GM21576 (cell line): Measurements from ENCODE around the gene VDAC2.
A peak's percentile ranks its signal among the peaks of the same experiment; 100 is the strongest.
"Not testable (repeated sequence)": the region's sequence is repeated elsewhere in the genome, so short reads cannot be mapped to it uniquely, and the experiment has no call there.

ENCODE experiments used
- ATAC-seq: cut with Tn5 transposase; IDR thresholded peaks from one replicate; pipeline ENCODE4 v1.9.1; 2021; ENCODE audit warnings: mild to moderate bottlenecking, moderate library complexity; ENCODE audit not compliant: unreplicated experiment

Gene VDAC2

GRCh38 chr10:75210282-75211006, at the start of gene VDAC2:
Gene VDAC2 (plus strand): TSS chr10:75210796. CDS start chr10:75211159, 363 bp downstream.
- peak; percentile 86 for ATAC-seq

GRCh38 chr10:75165684-75166622, 44.6 kb upstream of the VDAC2 start:
- peak; percentile 87 for ATAC-seq

- peak; percentile 17 for ATAC-seq
Observed at GRCh38 chr10:75166623-75166972, 44.0 kb upstream of the VDAC2 start.

GRCh38 chr10:75168275-75168674, 42.3 kb upstream of the VDAC2 start:
- ATAC-seq: no peak

GRCh38 chr10:75170215-75170614, 40.4 kb upstream of the VDAC2 start:
- no peak for ATAC-seq

- ATAC-seq: no peak
Observed at GRCh38 chr10:75175046-75175445, 35.5 kb upstream of the VDAC2 start.

- no peak for ATAC-seq
Observed at GRCh38 chr10:75176046-75176445, 34.5 kb upstream of the VDAC2 start.

GRCh38 chr10:75176736-75177135, 33.9 kb upstream of the VDAC2 start:
- no peak for ATAC-seq

GRCh38 chr10:75179657-75180177, 30.9 kb upstream of the VDAC2 start:
- no peak for ATAC-seq

- ATAC-seq: no peak
Observed at GRCh38 chr10:75180592-75180991, 30.0 kb upstream of the VDAC2 start.

GRCh38 chr10:75181073-75181472, 29.5 kb upstream of the VDAC2 start:
- no peak for ATAC-seq

GRCh38 chr10:75186310-75186709, 24.3 kb upstream of the VDAC2 start:
- no peak for ATAC-seq

- peak; percentile 50 for ATAC-seq
Observed at GRCh38 chr10:75187961-75188426, 22.6 kb upstream of the VDAC2 start.

- ATAC-seq: not testable (repeated sequence)
Observed at GRCh38 chr10:75188522-75188921, 22.1 kb upstream of the VDAC2 start.

GRCh38 chr10:75189266-75190096, 21.1 kb upstream of the VDAC2 start:
- no peak for ATAC-seq

GRCh38 chr10:75191821-75192568, 18.6 kb upstream of the VDAC2 start:
- ATAC-seq: no peak

GRCh38 chr10:75194625-75195024, 16.0 kb upstream of the VDAC2 start:
- not testable (repeated sequence) for ATAC-seq

GRCh38 chr10:75195035-75195763, 15.4 kb upstream of the VDAC2 start:
- ATAC-seq: no peak

GRCh38 chr10:75197066-75197465, 13.5 kb upstream of the VDAC2 start:
- ATAC-seq: no peak
